ENCODE results near the gene MGP.
A peak's percentile ranks its signal among the peaks of the same experiment; 100 is the strongest.

MGP gene

GRCh38 chr12:14846876-14847580, 38.6 kb downstream of the MGP start:
- no peaks in the 10 kb centered on the region for H3K27me3 ChIP-seq (ENCODE audit: control insufficient read depth in 5 of 5, insufficient read depth in 4 of 5, low read length in 5 of 5)
- no peaks in the 10 kb centered on the region for H3K9me3 ChIP-seq (ENCODE audit: control insufficient read depth in 5 of 5, low read length in 5 of 5)
- H3K4me3 ChIP-seq (ENCODE audit: low read depth in 1 of 5, low read length in 5 of 5): no peak overlapping the region
- no peak overlapping the region for H3K9ac ChIP-seq (ENCODE audit: low read length in 5 of 5)
- H3K27ac ChIP-seq (ENCODE audit: low read depth, low read length): peak overlapping the region; percentile 44
- peaks cover 4 to 40% (median 30%) of the 10 kb centered on the region in 5 donors for H3K4me1 ChIP-seq (ENCODE audit: control insufficient read depth in 5 of 5, insufficient read depth in 5 of 5, low read length in 5 of 5)
- no peaks in the 10 kb centered on the region for H3K36me3 ChIP-seq (ENCODE audit: control insufficient read depth in 5 of 5, insufficient read depth in 5 of 5, low read length in 5 of 5)

DNA sequence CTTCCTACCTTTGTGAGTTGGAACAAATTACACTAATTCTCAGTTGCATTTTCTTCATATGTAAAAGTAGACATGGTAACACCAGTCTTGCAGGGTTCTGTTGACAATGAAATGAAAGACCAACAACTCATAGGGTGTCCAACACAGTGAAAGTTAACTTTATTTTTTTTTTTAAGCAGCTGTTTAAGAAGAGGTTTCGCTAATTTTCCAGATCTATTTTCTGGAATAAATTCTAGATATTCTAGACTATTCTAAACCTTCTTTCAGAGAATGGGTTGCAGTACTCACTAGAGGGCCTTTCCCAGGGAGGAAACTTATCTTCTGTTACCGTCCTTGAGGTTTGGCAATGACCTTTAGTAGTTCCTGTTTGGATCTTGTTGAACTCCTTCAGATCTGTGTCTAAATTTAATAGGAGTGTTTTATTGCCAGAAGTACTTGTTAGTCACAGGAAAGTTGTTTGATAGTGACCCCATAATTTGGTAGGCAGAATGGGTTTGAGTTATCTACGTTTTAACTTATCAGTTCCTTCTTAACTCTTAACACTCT, 39.5 kb downstream of the MGP start:
- no peaks in the 10 kb centered on the region for H3K9me3 ChIP-seq (ENCODE audit: control insufficient read depth in 5 of 5, low read length in 5 of 5)
- H3K9ac ChIP-seq (ENCODE audit: low read length in 5 of 5): peak overlapping the region in 1 of 5 donors; percentile 20
- no peak overlapping the region for H3K4me3 ChIP-seq (ENCODE audit: low read depth in 1 of 5, low read length in 5 of 5)
- H3K36me3 ChIP-seq (ENCODE audit: control insufficient read depth in 5 of 5, insufficient read depth in 5 of 5, low read length in 5 of 5): no peaks in the 10 kb centered on the region
- peak overlapping the region; percentile 44 for H3K27ac ChIP-seq (ENCODE audit: low read depth, low read length)
- H3K4me1 ChIP-seq (ENCODE audit: control insufficient read depth in 5 of 5, insufficient read depth in 5 of 5, low read length in 5 of 5): peaks cover 9 to 48% (median 38%) of the 10 kb centered on the region in 5 donors
- H3K27me3 ChIP-seq (ENCODE audit: control insufficient read depth in 5 of 5, insufficient read depth in 4 of 5, low read length in 5 of 5): no peaks in the 10 kb centered on the region

GRCh38 chr12:14845350-14845750, 40.3 kb downstream of the MGP start:
- H3K27ac ChIP-seq (ENCODE audit: low read depth, low read length): peak overlapping the region; percentile 44
- peaks cover 9 to 48% (median 38%) of the 10 kb centered on the region in 5 donors for H3K4me1 ChIP-seq (ENCODE audit: control insufficient read depth in 5 of 5, insufficient read depth in 5 of 5, low read length in 5 of 5)
- H3K4me3 ChIP-seq (ENCODE audit: low read depth in 1 of 5, low read length in 5 of 5): no peak overlapping the region
- H3K36me3 ChIP-seq (ENCODE audit: control insufficient read depth in 5 of 5, insufficient read depth in 5 of 5, low read length in 5 of 5): no peaks in the 10 kb centered on the region
- no peaks in the 10 kb centered on the region for H3K9me3 ChIP-seq (ENCODE audit: control insufficient read depth in 5 of 5, low read length in 5 of 5)
- no peaks in the 10 kb centered on the region for H3K27me3 ChIP-seq (ENCODE audit: control insufficient read depth in 5 of 5, insufficient read depth in 4 of 5, low read length in 5 of 5)
- H3K9ac ChIP-seq (ENCODE audit: low read length in 5 of 5): peak overlapping the region in 1 of 5 donors; percentile 9

- Histone ChIP-seq H3K36me3 (ENCODE audit: control insufficient read depth in 5 of 5, insufficient read depth in 5 of 5, low read length in 5 of 5) (no peaks in the 10 kb centered on the region), H3K27me3 (ENCODE audit: control insufficient read depth in 5 of 5, insufficient read depth in 4 of 5, low read length in 5 of 5) (no peaks in the 10 kb centered on the region), H3K4me3 (ENCODE audit: low read depth in 1 of 5, low read length in 5 of 5) (no peak overlapping the region), H3K4me1 (ENCODE audit: control insufficient read depth in 5 of 5, insufficient read depth in 5 of 5, low read length in 5 of 5) (peaks cover 9 to 48% (median 38%) of the 10 kb centered on the region in 5 donors), H3K9me3 (ENCODE audit: control insufficient read depth in 5 of 5, low read length in 5 of 5) (peaks cover 0 to 2% (median 0%) of the 10 kb centered on the region in 5 donors), H3K27ac (ENCODE audit: low read depth, low read length) (no peak overlapping the region), H3K9ac (ENCODE audit: low read length in 5 of 5) (no peak overlapping the region)
Observed at GRCh38 chr12:14844401-14844800, 41.3 kb downstream of the MGP start.

GRCh38 chr12:14843425-14843887, 42.2 kb downstream of the MGP start, which contains the start of gene ART4:
TSS of gene ART4 (minus strand) at chr12:14843526. CDS start at chr12:14843113, 413 bp downstream.
- peak within 1 kb of the TSS; percentile 63 for H3K27ac ChIP-seq (ENCODE audit: low read depth, low read length)
- peaks cover 0 to 3% (median 0%) of the 10 kb centered on the region in 5 donors for H3K9me3 ChIP-seq (ENCODE audit: control insufficient read depth in 5 of 5, low read length in 5 of 5)
- H3K9ac ChIP-seq (ENCODE audit: low read length in 5 of 5): no peak within 1 kb of the TSS
- H3K27me3 ChIP-seq (ENCODE audit: control insufficient read depth in 5 of 5, insufficient read depth in 4 of 5, low read length in 5 of 5): no peaks in the 10 kb centered on the region
- H3K4me1 ChIP-seq (ENCODE audit: control insufficient read depth in 5 of 5, insufficient read depth in 5 of 5, low read length in 5 of 5): peaks cover 9 to 48% (median 39%) of the 10 kb centered on the region in 5 donors
- no peaks in the 10 kb centered on the region for H3K36me3 ChIP-seq (ENCODE audit: control insufficient read depth in 5 of 5, insufficient read depth in 5 of 5, low read length in 5 of 5)
- no peak within 1 kb of the TSS for H3K4me3 ChIP-seq (ENCODE audit: low read depth in 1 of 5, low read length in 5 of 5)

DNA sequence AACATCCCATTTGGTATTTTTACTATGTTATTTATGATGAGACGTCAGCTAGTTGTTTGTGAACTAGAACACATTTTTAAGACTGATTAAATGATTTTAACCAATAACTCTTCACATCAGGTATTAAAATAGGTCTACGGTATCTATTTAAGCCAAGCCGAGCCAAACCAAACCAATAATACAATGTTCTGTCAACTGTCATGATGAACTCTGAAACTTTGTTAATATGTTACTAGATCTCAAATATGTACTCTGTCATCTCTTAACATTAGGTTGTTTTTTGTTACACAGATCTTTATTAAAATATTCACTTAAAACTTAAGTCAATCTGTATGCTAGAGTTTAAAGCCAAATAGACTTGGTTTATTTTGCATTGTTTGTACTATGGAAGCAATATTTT, 43.3 kb downstream of the MGP start:
- H3K27ac ChIP-seq (ENCODE audit: low read depth, low read length): peak overlapping the region; percentile 63
- no peaks in the 10 kb centered on the region for H3K36me3 ChIP-seq (ENCODE audit: control insufficient read depth in 5 of 5, insufficient read depth in 5 of 5, low read length in 5 of 5)
- H3K9me3 ChIP-seq (ENCODE audit: control insufficient read depth in 5 of 5, low read length in 5 of 5): peaks cover 0 to 3% (median 0%) of the 10 kb centered on the region in 5 donors
- peaks cover 7 to 43% (median 37%) of the 10 kb centered on the region in 5 donors for H3K4me1 ChIP-seq (ENCODE audit: control insufficient read depth in 5 of 5, insufficient read depth in 5 of 5, low read length in 5 of 5)
- H3K27me3 ChIP-seq (ENCODE audit: control insufficient read depth in 5 of 5, insufficient read depth in 4 of 5, low read length in 5 of 5): no peaks in the 10 kb centered on the region
- H3K4me3 ChIP-seq (ENCODE audit: low read depth in 1 of 5, low read length in 5 of 5): no peak overlapping the region
- peak overlapping the region in 1 of 5 donors; percentile 35 for H3K9ac ChIP-seq (ENCODE audit: low read length in 5 of 5)

DNA sequence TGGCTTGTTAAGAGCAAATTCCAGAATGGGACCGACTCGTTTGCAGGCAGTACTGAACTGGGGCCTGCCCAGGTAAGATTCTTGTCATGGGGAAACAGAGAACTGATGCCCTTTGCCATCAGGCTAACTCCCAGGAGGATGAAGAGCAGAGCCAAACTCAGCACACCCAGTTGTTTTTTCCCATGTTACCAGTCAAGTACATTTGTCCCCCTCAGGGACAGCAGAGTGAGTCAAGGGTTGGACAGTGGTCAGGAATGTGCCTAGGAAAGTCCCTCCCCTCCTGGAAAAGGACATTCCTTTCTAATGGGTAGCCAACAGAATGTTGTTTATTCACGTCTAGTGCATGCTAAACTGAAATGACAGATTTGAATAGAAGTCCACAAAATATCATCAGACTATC, 43.9 kb downstream of the MGP start:
- Histone ChIP-seq H3K27me3 (ENCODE audit: control insufficient read depth in 5 of 5, insufficient read depth in 4 of 5, low read length in 5 of 5) (no peaks in the 10 kb centered on the region), H3K9me3 (ENCODE audit: control insufficient read depth in 5 of 5, low read length in 5 of 5) (peaks cover 0 to 3% (median 0%) of the 10 kb centered on the region in 5 donors), H3K4me3 (ENCODE audit: low read depth in 1 of 5, low read length in 5 of 5) (peak overlapping the region in 2 of 5 donors; percentile 6 to 18), H3K27ac (ENCODE audit: low read depth, low read length) (peak overlapping the region; percentile 63), H3K36me3 (ENCODE audit: control insufficient read depth in 5 of 5, insufficient read depth in 5 of 5, low read length in 5 of 5) (no peaks in the 10 kb centered on the region), H3K4me1 (ENCODE audit: control insufficient read depth in 5 of 5, insufficient read depth in 5 of 5, low read length in 5 of 5) (peaks cover 7 to 41% (median 31%) of the 10 kb centered on the region in 5 donors), H3K9ac (ENCODE audit: low read length in 5 of 5) (peak overlapping the region in 1 of 5 donors; percentile 35)

- no peaks in the 10 kb centered on the region for H3K36me3 ChIP-seq (ENCODE audit: control insufficient read depth in 5 of 5, insufficient read depth in 5 of 5, low read length in 5 of 5)
- H3K9me3 ChIP-seq (ENCODE audit: control insufficient read depth in 5 of 5, low read length in 5 of 5): peaks cover 0 to 3% (median 0%) of the 10 kb centered on the region in 5 donors
- no peak overlapping the region for H3K9ac ChIP-seq (ENCODE audit: low read length in 5 of 5)
- no peak overlapping the region for H3K27ac ChIP-seq (ENCODE audit: low read depth, low read length)
- H3K4me1 ChIP-seq (ENCODE audit: control insufficient read depth in 5 of 5, insufficient read depth in 5 of 5, low read length in 5 of 5): peaks cover 7 to 41% (median 30%) of the 10 kb centered on the region in 5 donors
- no peak overlapping the region for H3K4me3 ChIP-seq (ENCODE audit: low read depth in 1 of 5, low read length in 5 of 5)
- H3K27me3 ChIP-seq (ENCODE audit: control insufficient read depth in 5 of 5, insufficient read depth in 4 of 5, low read length in 5 of 5): no peaks in the 10 kb centered on the region
Observed at GRCh38 chr12:14840616-14841015, 45.0 kb downstream of the MGP start.

- Histone ChIP-seq H3K4me1 (ENCODE audit: control insufficient read depth in 5 of 5, insufficient read depth in 5 of 5, low read length in 5 of 5) (peaks cover 7 to 41% (median 28%) of the 10 kb centered on the region in 5 donors), H3K27ac (ENCODE audit: low read depth, low read length) (no peak overlapping the region), H3K9ac (ENCODE audit: low read length in 5 of 5) (no peak overlapping the region), H3K9me3 (ENCODE audit: control insufficient read depth in 5 of 5, low read length in 5 of 5) (peaks cover 0 to 3% (median 0%) of the 10 kb centered on the region in 5 donors), H3K27me3 (ENCODE audit: control insufficient read depth in 5 of 5, insufficient read depth in 4 of 5, low read length in 5 of 5) (no peaks in the 10 kb centered on the region), H3K4me3 (ENCODE audit: low read depth in 1 of 5, low read length in 5 of 5) (no peak overlapping the region), H3K36me3 (ENCODE audit: control insufficient read depth in 5 of 5, insufficient read depth in 5 of 5, low read length in 5 of 5) (no peaks in the 10 kb centered on the region)
Observed at GRCh38 chr12:14839262-14839661, 46.4 kb downstream of the MGP start.
